Fibroblast of lung (primary cell): ENCODE data around the gene PML. TPM values are rescaled to one million over a fixed set of nuclear protein-coding genes. Genes with fewer than 3 reads are reported as not detected.

Experiments
- DNase-seq, 2 donors: peaks; one replicate each; pipeline versions ENCODE4 v3.0.0 to v3.0.0-alpha.2; 2010; ENCODE audit warnings: low read depth in 2 of 2
- H2AFZ ChIP-seq: 2 replicates; pipeline ENCODE4 v1.5.1; 2012; ENCODE audit warnings: low read length, control low read depth, inconsistent platforms
- H3K27ac ChIP-seq: 2 replicates; pipeline ENCODE4 v1.5.1; 2011; ENCODE audit warnings: low read length, control low read depth; ENCODE audit not compliant: insufficient read depth
- H3K27me3 ChIP-seq: 2 replicates; pipeline ENCODE4 v1.5.1; 2011; ENCODE audit warnings: mild to moderate bottlenecking, low read length; ENCODE audit not compliant: control insufficient read depth, insufficient read depth
- H3K36me3 ChIP-seq: 2 replicates; pipeline ENCODE4 v1.5.1; 2011; ENCODE audit warnings: low read length; ENCODE audit not compliant: control insufficient read depth, insufficient read depth
- H3K4me1 ChIP-seq: 2 replicates; pipeline ENCODE4 v1.5.1; 2011; ENCODE audit warnings: low read length; ENCODE audit not compliant: control insufficient read depth, insufficient read depth; ENCODE audit errors: extremely low read depth
- H3K4me2 ChIP-seq: 2 replicates; pipeline ENCODE4 v1.5.1; 2011; ENCODE audit warnings: low read length, control low read depth; ENCODE audit not compliant: insufficient read depth; ENCODE audit errors: extremely low read depth
- H3K4me3 ChIP-seq, 4 experiments: fragments of 200-600 bp in 1 of 4; sonication (generic) in 1 of 4; replicated peaks in 1 of 4; 2 replicates each; pipeline ENCODE4 v1.5.1; 2011 to 2016; ENCODE audit warnings: low read length in 4 of 4, low read depth in 3 of 4, mild to moderate bottlenecking in 3 of 4, control low read depth in 2 of 4, inconsistent platforms in 1 of 4, mixed read lengths in 1 of 4; ENCODE audit not compliant: insufficient read depth in 1 of 4; ENCODE audit errors: control extremely low read depth in 1 of 4
- H3K79me2 ChIP-seq: 2 replicates; pipeline ENCODE4 v1.5.1; 2012; ENCODE audit warnings: mild to moderate bottlenecking, low read length, inconsistent platforms; ENCODE audit not compliant: control insufficient read depth, insufficient read depth
- H3K9ac ChIP-seq: 2 replicates; pipeline ENCODE4 v1.5.1; 2011; ENCODE audit warnings: mild to moderate bottlenecking, low read length, control low read depth; ENCODE audit not compliant: insufficient read depth
- H3K9me3 ChIP-seq: 2 replicates; pipeline ENCODE4 v1.5.1; 2012; ENCODE audit warnings: low read depth, low read length; ENCODE audit not compliant: control insufficient read depth, insufficient read depth
- H4K20me1 ChIP-seq: 2 replicates; pipeline ENCODE4 v1.5.1; 2011; ENCODE audit warnings: low read length; ENCODE audit not compliant: control insufficient read depth, insufficient read depth; ENCODE audit errors: extremely low read depth
- CTCF ChIP-seq, 2 donors: IDR thresholded peaks in 1 of 2; conservative IDR thresholded peaks in 1 of 2; 1 replicate in 1 of 2; 2 replicates in 1 of 2; pipeline ENCODE4 v1.5.1; 2011 to 2012; ENCODE audit warnings: low read length in 2 of 2, control low read depth in 1 of 2, inconsistent platforms in 1 of 2, low read depth in 1 of 2, mild to moderate bottlenecking in 1 of 2
- EZH2 ChIP-seq: IDR thresholded peaks from 2 replicates; pipeline ENCODE4 v1.5.1; 2012; ENCODE audit warnings: low read length, control low read depth, mild to moderate bottlenecking; ENCODE audit errors: missing control alignments
- polyA plus RNA-seq, 2 donors: library from polyadenylated mRNA; depleted of rRNA in 1 of 2; stranded (reverse) in 1 of 2; unstranded in 1 of 2; fragments of >200 nt; gene quantifications; 2 replicates each; pipeline ENCODE4 v1.2.1, GENCODE V29; 2011 to 2012; ENCODE audit warnings: missing spikeins in 1 of 2
- total RNA-seq: library from RNA; depleted of rRNA; stranded (reverse); fragments of >200 nt; gene quantifications from 2 replicates; pipeline ENCODE4 v1.2.1, GENCODE V29; 2014

The PML gene
- total and polyA plus RNA-seq, 2 donors (not counting 1 experiment from before 2014, with no cell fraction given): 11.1 to 34.0 TPM

DNA sequence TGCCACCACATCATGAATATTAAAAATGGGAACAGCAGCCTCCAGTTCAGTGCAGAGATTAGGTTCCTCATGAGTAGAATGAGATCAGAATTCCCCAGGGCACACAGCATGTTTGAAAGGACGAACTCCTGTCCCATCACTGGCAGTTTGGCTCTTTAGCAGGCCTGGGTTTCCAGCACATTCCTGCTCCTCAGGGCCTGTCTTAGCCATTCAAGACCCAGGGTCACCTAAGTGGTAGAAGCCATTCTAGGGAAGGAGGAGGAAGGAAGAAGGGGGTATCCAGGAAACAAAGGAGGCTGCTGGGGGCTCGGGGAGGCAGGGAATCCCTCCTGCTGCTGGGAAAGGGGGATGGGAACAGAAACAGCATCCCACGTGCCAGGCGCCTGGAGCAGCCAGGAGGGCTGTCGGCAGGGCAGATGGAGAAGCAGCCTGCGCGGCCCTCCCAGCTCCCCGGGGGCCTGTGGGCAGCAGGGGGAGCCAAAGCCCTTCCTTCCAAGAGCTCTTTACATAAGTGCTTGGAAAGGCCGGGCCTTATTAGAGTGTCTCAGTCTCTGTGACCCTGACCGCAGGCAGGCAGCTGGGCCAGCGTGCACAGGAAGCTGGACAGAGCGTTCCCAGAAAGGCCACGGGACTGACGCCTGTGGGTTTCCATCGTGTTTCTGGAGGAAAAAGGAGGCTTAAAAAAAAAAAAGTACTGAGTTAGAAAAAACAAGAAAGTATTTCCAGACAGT lies 43.5 kb upstream of the PML start:
- Histone ChIP-seq H4K20me1 (no peaks in the 10 kb centered on the region), H3K36me3 (peaks cover 39% of the 10 kb centered on the region)

DNA sequence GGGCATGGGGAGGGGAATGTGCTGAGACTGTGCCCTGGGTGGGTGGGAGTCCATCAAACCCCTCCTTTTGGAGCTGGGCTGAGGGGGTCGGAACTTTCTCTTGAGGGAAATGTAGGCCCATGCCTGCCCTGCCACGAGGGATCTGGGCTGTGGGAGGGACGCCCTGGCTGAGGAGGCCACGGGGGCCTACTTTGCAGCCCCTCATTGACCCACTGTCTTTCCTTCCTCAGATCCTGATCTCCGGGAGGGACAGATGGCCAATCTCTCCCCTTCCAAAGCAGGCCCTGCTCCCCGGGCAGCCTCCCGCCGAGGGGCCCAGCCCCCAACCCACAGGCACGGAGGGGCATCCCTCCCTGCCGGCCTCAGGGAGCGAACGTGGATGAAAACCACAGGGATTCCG lies 42.9 kb upstream of the PML start:
- no peak overlapping the region for H3K4me2 ChIP-seq
- no peak overlapping the region for H3K4me3 ChIP-seq
- TF ChIP-seq EZH2: no peak
- TF ChIP-seq CTCF (conservative IDR thresholded peaks at IDR 0.05 in 1 of 2, IDR thresholded peaks at IDR 0.05 in 1 of 2; ENCODE audit: low read depth in 1 of 2, low read length in 2 of 2): no peak
- no peaks in the 10 kb centered on the region for H3K79me2 ChIP-seq
- peak overlapping the region; percentile 80 for H3K27ac ChIP-seq
- peaks cover 31% of the 10 kb centered on the region for H3K4me1 ChIP-seq
- H2AFZ ChIP-seq: no peak overlapping the region
- no peak for DNase-seq
- peaks cover 37% of the 10 kb centered on the region for H3K36me3 ChIP-seq
- H3K27me3 ChIP-seq: no peaks in the 10 kb centered on the region
- H3K9ac ChIP-seq: peak overlapping the region; percentile 55
- H4K20me1 ChIP-seq: no peaks in the 10 kb centered on the region
- H3K9me3 ChIP-seq: no peaks in the 10 kb centered on the region

More for the DNA sequence above, 43.5 kb upstream of the PML start:
- Histone ChIP-seq H3K27ac (peak overlapping the region; percentile 80), H3K27me3 (no peaks in the 10 kb centered on the region), H2AFZ (no peak overlapping the region), H3K4me3 (no peak overlapping the region), H3K4me2 (no peak overlapping the region), H3K4me1 (peaks cover 26% of the 10 kb centered on the region), H3K79me2 (no peaks in the 10 kb centered on the region), H3K9me3 (no peaks in the 10 kb centered on the region), H3K9ac (no peak overlapping the region)
- peak; percentile 74 to 76 for TF ChIP-seq CTCF (conservative IDR thresholded peaks at IDR 0.05 in 1 of 2, IDR thresholded peaks at IDR 0.05 in 1 of 2; ENCODE audit: low read depth in 1 of 2, low read length in 2 of 2)
- TF ChIP-seq EZH2: no peak
- peak; percentile 99 for DNase-seq

GRCh38 chr15:73952171-73952912 lies 42.2 kb upstream of the PML start:
- H3K4me2 ChIP-seq: no peak overlapping the region
- no peak overlapping the region for H3K4me3 ChIP-seq
- no peaks in the 10 kb centered on the region for H3K27me3 ChIP-seq
- peaks cover 37% of the 10 kb centered on the region for H3K4me1 ChIP-seq
- no peaks in the 10 kb centered on the region for H3K9me3 ChIP-seq
- H3K9ac ChIP-seq: no peak overlapping the region
- peaks cover 30% of the 10 kb centered on the region for H3K36me3 ChIP-seq
- H2AFZ ChIP-seq: no peak overlapping the region
- H3K79me2 ChIP-seq: no peaks in the 10 kb centered on the region
- DNase-seq: no peak
- no peaks in the 10 kb centered on the region for H4K20me1 ChIP-seq
- TF ChIP-seq CTCF (conservative IDR thresholded peaks at IDR 0.05 in 1 of 2, IDR thresholded peaks at IDR 0.05 in 1 of 2; ENCODE audit: low read depth in 1 of 2, low read length in 2 of 2) (no peak), EZH2 (no peak)
- peak overlapping the region; percentile 80 for H3K27ac ChIP-seq
